ENCODE results near the gene DDX39A. TPM values are rescaled to one million over a fixed set of nuclear protein-coding genes. Genes with fewer than 3 reads are reported as not detected.

DDX39A gene
- total RNA-seq, 1 donor from 2014 or later: 66.9 TPM

DNA sequence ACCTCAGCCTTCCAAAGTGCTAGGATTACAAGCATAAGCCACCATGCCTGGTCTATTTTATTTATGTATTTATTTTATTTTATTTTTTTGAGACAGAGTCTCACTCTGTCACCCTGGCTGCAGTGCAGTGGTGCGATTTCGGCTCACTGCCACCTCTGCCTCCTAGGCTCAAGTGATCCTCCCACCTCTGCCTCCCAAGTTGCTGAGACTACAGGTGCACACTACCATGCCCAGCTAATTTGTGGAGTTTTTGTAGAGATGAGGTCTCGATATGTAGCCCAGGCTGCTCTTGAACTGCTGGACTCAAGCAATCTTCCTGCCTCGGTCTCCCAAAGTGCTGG lies 48.2 kb downstream of the DDX39A start:
- no peak for DNase-seq (ENCODE audit: low spot score, unreplicated experiment)

DNA sequence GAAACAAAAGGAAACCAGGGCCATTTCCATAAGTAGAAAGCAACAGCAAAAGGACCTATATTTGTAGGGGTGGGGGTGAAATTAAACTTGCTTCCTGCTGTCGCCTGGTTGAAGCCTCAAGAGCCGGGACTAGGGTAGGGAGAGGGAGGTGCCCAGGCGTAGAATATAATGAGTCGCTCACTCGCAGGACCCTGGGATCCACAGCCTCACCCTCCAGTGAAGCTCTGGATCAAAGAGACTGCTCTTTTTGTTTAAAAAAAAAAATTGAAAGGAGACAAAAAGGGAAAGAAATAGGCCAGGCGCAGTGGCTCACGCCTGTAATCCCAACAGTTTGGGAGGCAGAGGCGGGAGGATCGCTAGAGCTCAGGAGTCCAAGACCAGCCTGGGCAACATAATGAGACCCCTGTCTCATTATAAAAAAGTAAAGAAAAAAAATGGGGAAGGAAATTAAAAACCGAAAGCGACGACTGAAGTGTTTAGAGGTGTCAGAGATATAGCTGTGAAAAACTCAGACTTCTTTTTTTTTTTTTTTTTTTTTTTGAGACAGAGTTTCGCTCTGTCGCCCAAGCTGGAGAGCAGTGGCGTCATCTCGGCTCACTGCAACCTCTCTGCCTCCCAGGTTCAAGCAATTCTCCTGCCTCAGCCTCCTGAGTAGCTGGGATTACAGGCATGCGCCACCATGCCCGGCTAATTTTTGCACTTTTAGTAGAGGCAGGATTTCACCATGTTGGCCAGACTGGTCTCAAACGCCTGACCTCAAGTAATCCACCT lies 48.8 kb downstream of the DDX39A start:
- H3K27ac Mint-ChIP-seq: no peak overlapping the region

More for the DNA sequence above, 48.2 kb downstream of the DDX39A start:
- Mint-ChIP-seq H3K27me3 (no peaks in the 10 kb centered on the region), H3K36me3 (ENCODE audit: insufficient read depth) (no peaks in the 10 kb centered on the region), H3K9me3 (ENCODE audit: low read depth) (no peaks in the 10 kb centered on the region), H3K4me1 (ENCODE audit: low read depth) (no peaks in the 10 kb centered on the region), H3K27ac (no peak overlapping the region), H3K4me3 (ENCODE audit: low read depth) (no peak overlapping the region)
- TF ChIP-seq, protein P1, sequence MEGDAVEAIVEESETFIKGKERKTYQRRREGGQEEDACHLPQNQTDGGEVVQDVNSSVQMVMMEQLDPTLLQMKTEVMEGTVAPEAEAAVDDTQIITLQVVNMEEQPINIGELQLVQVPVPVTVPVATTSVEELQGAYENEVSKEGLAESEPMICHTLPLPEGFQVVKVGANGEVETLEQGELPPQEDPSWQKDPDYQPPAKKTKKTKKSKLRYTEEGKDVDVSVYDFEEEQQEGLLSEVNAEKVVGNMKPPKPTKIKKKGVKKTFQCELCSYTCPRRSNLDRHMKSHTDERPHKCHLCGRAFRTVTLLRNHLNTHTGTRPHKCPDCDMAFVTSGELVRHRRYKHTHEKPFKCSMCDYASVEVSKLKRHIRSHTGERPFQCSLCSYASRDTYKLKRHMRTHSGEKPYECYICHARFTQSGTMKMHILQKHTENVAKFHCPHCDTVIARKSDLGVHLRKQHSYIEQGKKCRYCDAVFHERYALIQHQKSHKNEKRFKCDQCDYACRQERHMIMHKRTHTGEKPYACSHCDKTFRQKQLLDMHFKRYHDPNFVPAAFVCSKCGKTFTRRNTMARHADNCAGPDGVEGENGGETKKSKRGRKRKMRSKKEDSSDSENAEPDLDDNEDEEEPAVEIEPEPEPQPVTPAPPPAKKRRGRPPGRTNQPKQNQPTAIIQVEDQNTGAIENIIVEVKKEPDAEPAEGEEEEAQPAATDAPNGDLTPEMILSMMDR (IDR thresholded peaks at IDR 0.05; ENCODE audit: unreplicated experiment): no peak

DNA sequence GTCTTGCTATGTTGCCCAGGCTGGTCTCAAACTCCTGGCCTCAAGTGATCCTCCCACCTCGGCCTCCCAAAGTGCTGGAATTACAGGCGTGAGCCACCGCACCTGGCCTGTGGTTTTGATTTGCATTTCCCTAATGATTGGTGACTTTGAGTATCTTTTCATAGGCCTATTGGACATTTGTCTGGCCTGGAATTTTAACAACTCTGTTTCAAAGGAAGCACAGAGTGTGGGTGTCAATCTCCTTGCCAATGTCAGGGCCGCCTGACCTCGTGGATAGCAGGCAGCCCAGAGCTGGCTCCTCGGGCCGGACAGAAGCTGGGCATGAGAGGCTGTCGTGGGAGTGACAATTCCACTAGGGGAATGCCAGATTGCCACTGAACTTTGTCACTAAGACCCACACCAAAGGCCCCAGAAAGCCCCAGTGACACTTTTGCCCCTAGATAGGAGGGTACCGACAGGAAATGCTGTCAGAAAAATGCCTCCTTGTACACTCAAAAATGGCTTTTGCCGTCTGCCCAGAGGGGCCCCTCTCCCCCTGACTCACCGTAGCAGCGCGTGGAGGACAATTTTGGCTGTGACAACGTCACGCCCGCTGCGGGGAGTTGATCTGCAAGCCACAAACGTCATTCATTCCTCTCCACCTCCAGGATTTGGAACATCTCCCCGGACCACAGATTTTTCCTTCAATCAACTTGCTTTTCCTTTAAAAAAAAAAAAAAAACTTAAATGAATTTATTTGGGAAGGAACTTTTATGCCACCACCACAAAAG lies 49.6 kb downstream of the DDX39A start:
- peaks cover 3% of the 10 kb centered on the region for H3K4me1 Mint-ChIP-seq (ENCODE audit: low read depth)
- H3K36me3 Mint-ChIP-seq (ENCODE audit: insufficient read depth): no peaks in the 10 kb centered on the region
- no peak overlapping the region for H3K4me3 Mint-ChIP-seq (ENCODE audit: low read depth)
- no peaks in the 10 kb centered on the region for H3K9me3 Mint-ChIP-seq (ENCODE audit: low read depth)
- TF ChIP-seq, protein P1 (IDR thresholded peaks at IDR 0.05; ENCODE audit: unreplicated experiment): no peak
- no peak overlapping the region for H3K27ac Mint-ChIP-seq
- no peaks in the 10 kb centered on the region for H3K27me3 Mint-ChIP-seq
- no peak for DNase-seq (ENCODE audit: low spot score, unreplicated experiment)

More for the DNA sequence above, 48.8 kb downstream of the DDX39A start:
- no peaks in the 10 kb centered on the region for H3K27me3 Mint-ChIP-seq
- TF ChIP-seq, protein P1 (IDR thresholded peaks at IDR 0.05; ENCODE audit: unreplicated experiment): no peak
- no peaks in the 10 kb centered on the region for H3K36me3 Mint-ChIP-seq (ENCODE audit: insufficient read depth)
- H3K9me3 Mint-ChIP-seq (ENCODE audit: low read depth): no peaks in the 10 kb centered on the region
- no peaks in the 10 kb centered on the region for H3K4me1 Mint-ChIP-seq (ENCODE audit: low read depth)
- no peak for DNase-seq (ENCODE audit: low spot score, unreplicated experiment)
- no peak overlapping the region for H3K4me3 Mint-ChIP-seq (ENCODE audit: low read depth)

DNA sequence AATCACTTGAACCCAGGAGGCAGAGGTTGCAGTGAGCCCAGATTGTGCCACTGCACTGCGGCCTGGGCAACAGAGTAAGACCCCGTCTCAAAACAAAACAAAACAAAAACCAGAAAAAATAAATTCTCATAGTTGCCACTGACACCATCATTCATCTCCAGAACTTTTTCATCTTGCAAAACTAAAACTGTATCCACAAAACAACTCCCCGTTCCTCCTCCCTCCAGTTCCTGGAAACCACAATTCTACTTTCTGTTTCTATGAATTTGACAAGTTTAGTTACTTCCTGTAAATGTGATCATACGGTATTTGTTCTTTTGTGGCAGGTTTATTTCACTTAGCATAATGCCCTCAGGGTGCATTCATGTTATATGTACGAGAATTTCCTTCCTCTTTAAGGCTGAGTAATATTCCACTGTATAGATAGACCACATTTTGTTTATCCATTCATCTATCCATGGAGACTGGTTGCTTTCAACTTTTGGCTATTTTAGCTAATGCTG lies 51.1 kb downstream of the DDX39A start:
- H3K27ac Mint-ChIP-seq: no peak overlapping the region
- no peaks in the 10 kb centered on the region for H3K9me3 Mint-ChIP-seq (ENCODE audit: low read depth)
- no peak overlapping the region for H3K4me3 Mint-ChIP-seq (ENCODE audit: low read depth)
- TF ChIP-seq, protein P1 (IDR thresholded peaks at IDR 0.05; ENCODE audit: unreplicated experiment): no peak
- H3K36me3 Mint-ChIP-seq (ENCODE audit: insufficient read depth): no peaks in the 10 kb centered on the region
- no peaks in the 10 kb centered on the region for H3K27me3 Mint-ChIP-seq
- H3K4me1 Mint-ChIP-seq (ENCODE audit: low read depth): peaks cover 8% of the 10 kb centered on the region
- no peak for DNase-seq (ENCODE audit: low spot score, unreplicated experiment)

DNA sequence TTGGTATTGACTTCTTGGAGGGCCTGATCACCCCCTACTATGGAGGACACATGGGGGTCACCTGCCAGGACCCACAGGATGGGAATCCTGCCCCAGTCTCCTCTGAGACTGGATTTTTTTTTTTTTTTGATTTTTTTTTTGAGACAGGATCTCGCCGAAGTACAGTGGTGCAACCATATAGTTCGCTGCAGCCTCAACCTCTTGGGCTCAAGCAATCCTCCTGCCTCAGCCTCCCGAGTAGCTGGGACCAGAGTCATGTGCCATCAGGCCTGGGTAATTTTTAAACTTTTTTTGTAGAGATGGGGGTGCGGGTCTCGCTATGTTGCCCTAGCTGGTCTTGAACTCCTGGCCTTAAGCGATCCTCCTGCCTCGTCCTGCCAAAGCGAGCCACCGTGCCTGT lies 52.1 kb downstream of the DDX39A start:
- DNase-seq (ENCODE audit: low spot score, unreplicated experiment): no peak
- Mint-ChIP-seq H3K36me3 (ENCODE audit: insufficient read depth) (no peaks in the 10 kb centered on the region), H3K4me3 (ENCODE audit: low read depth) (no peak overlapping the region), H3K4me1 (ENCODE audit: low read depth) (peaks cover 8% of the 10 kb centered on the region), H3K9me3 (ENCODE audit: low read depth) (no peaks in the 10 kb centered on the region), H3K27me3 (no peaks in the 10 kb centered on the region), H3K27ac (no peak overlapping the region)
- TF ChIP-seq, protein P1 (IDR thresholded peaks at IDR 0.05; ENCODE audit: unreplicated experiment): no peak

Data from progenitor cell of endocrine pancreas (in vitro differentiated cells).